Fibroblast of lung (primary cell): ENCODE data around the gene FOXP2.
"Not testable (repeated sequence)": the region's sequence is repeated elsewhere in the genome, so short reads cannot be mapped to it uniquely, and the experiment has no call there.

Experiments
- EZH2 ChIP-seq: IDR thresholded peaks from 2 replicates; pipeline ENCODE4 v1.5.1; 2012; ENCODE audit warnings: low read length, control low read depth, mild to moderate bottlenecking; ENCODE audit errors: missing control alignments
- TF ChIP-seq, protein P1 (sequence below), 2 donors: IDR thresholded peaks in 1 of 2; conservative IDR thresholded peaks in 1 of 2; 1 replicate in 1 of 2; 2 replicates in 1 of 2; pipeline ENCODE4 v1.5.1; 2011 to 2012; ENCODE audit warnings: low read length in 2 of 2, control low read depth in 1 of 2, inconsistent platforms in 1 of 2, low read depth in 1 of 2, mild to moderate bottlenecking in 1 of 2

DNA sequence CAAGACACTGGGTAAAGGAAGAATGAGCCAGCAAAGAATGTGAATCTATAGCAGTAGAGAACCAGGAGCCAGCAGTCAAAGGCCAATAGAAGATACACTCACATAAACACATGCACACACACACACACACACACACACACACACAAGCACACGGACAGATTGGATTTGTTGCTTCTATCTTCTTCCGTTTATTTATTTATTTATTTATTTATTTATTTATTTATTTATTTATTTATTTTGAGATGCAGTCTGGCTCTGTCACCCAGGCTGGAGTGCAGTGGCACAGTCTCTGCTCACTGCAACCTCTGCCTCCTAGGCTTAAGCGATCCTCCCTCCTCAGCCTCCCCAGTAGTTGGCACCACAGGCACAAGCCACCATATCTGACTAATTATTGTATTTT is 166.3 kb downstream of the FOXP2 start:
- TF ChIP-seq, protein P1, sequence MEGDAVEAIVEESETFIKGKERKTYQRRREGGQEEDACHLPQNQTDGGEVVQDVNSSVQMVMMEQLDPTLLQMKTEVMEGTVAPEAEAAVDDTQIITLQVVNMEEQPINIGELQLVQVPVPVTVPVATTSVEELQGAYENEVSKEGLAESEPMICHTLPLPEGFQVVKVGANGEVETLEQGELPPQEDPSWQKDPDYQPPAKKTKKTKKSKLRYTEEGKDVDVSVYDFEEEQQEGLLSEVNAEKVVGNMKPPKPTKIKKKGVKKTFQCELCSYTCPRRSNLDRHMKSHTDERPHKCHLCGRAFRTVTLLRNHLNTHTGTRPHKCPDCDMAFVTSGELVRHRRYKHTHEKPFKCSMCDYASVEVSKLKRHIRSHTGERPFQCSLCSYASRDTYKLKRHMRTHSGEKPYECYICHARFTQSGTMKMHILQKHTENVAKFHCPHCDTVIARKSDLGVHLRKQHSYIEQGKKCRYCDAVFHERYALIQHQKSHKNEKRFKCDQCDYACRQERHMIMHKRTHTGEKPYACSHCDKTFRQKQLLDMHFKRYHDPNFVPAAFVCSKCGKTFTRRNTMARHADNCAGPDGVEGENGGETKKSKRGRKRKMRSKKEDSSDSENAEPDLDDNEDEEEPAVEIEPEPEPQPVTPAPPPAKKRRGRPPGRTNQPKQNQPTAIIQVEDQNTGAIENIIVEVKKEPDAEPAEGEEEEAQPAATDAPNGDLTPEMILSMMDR (conservative IDR thresholded peaks at IDR 0.05 in 1 of 2, IDR thresholded peaks at IDR 0.05 in 1 of 2; ENCODE audit: low read depth in 1 of 2, low read length in 2 of 2): not testable (repeated sequence)
- not testable (repeated sequence) for TF ChIP-seq EZH2
